ENCODE data around the gene PPFIBP1. TPM values are rescaled to one million over a fixed set of nuclear protein-coding genes. Genes with fewer than 3 reads are reported as not detected.

Gene PPFIBP1
- total and polyA plus RNA-seq, 2 donors (not counting 1 experiment from before 2014, with no cell fraction given), result 3.3 to 15.0 TPM

DNA sequence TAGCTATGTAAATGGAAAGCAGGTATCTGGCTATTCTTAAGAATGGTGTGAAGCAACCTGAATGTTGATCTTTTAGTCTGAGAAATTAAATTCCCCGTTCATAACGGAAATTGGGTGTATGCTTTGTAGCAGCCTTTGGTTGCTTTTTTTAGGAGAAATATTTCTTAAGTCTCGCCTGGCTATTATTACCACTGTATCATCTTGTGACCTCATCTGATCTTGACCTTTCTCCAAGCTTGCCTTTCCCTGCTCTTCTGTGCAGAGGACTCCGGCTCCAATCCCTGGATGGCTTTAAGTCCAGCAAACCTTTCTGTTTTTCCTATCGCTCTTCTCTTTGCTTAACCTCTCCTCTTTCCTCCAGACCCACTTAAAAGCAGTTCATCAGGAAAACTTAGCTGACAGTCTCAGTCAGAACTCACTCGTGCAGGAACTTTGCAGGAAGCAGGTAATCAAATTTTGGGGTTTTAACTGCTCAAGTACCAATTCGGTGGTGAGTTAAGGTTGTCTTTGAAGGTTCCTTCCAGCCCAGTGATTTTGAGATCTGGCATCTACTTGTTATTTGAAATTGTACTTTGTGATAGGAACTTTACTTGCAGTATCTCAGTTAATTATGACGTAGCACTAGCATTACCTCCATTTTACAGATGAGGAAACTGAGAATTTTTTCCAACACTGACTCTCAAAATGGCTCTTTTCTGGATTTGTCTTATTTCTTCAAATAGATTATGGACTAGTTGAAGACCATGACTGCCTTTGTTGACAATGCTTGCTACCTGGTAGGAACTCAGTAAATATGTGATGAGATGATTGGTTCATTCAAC lies 14.1 kb downstream of the PPFIBP1 start:
- Histone ChIP-seq H3K27me3 (replicated peaks in 1 of 4; ENCODE audit: control extremely low read depth in 1 of 4, control insufficient read depth in 3 of 4, insufficient read depth in 4 of 4, low read length in 3 of 4) (no peaks in the 10 kb centered on the region), H3K9me3 (ENCODE audit: control extremely low read depth in 1 of 3, control insufficient read depth in 2 of 3, insufficient read depth in 1 of 3, low read length in 2 of 3) (no peaks in the 10 kb centered on the region), H2AFZ (ENCODE audit: insufficient read depth, low read depth, low read length, poor library complexity, severe bottlenecking) (no peak overlapping the region), H4K20me1 (ENCODE audit: control insufficient read depth, insufficient read depth, low read length, poor library complexity, severe bottlenecking) (no peaks in the 10 kb centered on the region), H3K9ac (ENCODE audit: low read length) (no peak overlapping the region), H3K4me3 (ENCODE audit: control extremely low read depth in 1 of 5, extremely low read depth in 1 of 5, insufficient read depth in 1 of 5, low read depth in 2 of 5, low read length in 4 of 5) (no peak overlapping the region), H3K4me1 (ENCODE audit: control insufficient read depth in 2 of 2, insufficient read depth in 2 of 2, low read length in 2 of 2) (peaks cover 46 to 48% of the 10 kb centered on the region in 2 donors), H3K27ac (ENCODE audit: low read length in 2 of 2) (no peak overlapping the region), H3K36me3 (replicated peaks in 1 of 2; ENCODE audit: control extremely low read depth in 1 of 2, control insufficient read depth in 1 of 2, extremely low read depth in 1 of 2, insufficient read depth in 2 of 2, low read length in 1 of 2) (no peaks in the 10 kb centered on the region), H3K79me2 (ENCODE audit: control insufficient read depth, insufficient read depth, low read length) (peaks cover 40% of the 10 kb centered on the region), H3K4me2 (replicated peaks; ENCODE audit: low read depth, low read length, poor library complexity, severe bottlenecking) (peak overlapping the region; percentile 36)
- DNase-seq (no peak), ATAC-seq (ENCODE audit: low read depth) (no peak)
- intact Hi-C loops (cut with micrococcal nuclease), result no loop called here
- peak overlapping the region; percentile 67 for H3K4me3 Mint-ChIP-seq
- ChIA-PET POLR2A (no interaction called here), CTCF (no interaction called here)
- TF ChIP-seq, protein P1, sequence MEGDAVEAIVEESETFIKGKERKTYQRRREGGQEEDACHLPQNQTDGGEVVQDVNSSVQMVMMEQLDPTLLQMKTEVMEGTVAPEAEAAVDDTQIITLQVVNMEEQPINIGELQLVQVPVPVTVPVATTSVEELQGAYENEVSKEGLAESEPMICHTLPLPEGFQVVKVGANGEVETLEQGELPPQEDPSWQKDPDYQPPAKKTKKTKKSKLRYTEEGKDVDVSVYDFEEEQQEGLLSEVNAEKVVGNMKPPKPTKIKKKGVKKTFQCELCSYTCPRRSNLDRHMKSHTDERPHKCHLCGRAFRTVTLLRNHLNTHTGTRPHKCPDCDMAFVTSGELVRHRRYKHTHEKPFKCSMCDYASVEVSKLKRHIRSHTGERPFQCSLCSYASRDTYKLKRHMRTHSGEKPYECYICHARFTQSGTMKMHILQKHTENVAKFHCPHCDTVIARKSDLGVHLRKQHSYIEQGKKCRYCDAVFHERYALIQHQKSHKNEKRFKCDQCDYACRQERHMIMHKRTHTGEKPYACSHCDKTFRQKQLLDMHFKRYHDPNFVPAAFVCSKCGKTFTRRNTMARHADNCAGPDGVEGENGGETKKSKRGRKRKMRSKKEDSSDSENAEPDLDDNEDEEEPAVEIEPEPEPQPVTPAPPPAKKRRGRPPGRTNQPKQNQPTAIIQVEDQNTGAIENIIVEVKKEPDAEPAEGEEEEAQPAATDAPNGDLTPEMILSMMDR (IDR thresholded peaks at IDR 0.05), result no peak
- no peak for TF ChIP-seq EZH2 (IDR thresholded peaks at IDR 0.05; ENCODE audit: borderline replicate concordance, insufficient read depth, low read depth, low read length, poor library complexity, severe bottlenecking)
- H3K27ac Mint-ChIP-seq, result no peak overlapping the region
- peaks cover 13% of the 10 kb centered on the region for H3K27me3 Mint-ChIP-seq
- no peaks in the 10 kb centered on the region for H3K9me3 Mint-ChIP-seq (ENCODE audit: insufficient read depth)
- WGBS (ENCODE audit: insufficient coverage), result 58% methylated on average over 4 of the region's 8 CpGs
- peaks cover 65% of the 10 kb centered on the region for H3K4me1 Mint-ChIP-seq

DNA sequence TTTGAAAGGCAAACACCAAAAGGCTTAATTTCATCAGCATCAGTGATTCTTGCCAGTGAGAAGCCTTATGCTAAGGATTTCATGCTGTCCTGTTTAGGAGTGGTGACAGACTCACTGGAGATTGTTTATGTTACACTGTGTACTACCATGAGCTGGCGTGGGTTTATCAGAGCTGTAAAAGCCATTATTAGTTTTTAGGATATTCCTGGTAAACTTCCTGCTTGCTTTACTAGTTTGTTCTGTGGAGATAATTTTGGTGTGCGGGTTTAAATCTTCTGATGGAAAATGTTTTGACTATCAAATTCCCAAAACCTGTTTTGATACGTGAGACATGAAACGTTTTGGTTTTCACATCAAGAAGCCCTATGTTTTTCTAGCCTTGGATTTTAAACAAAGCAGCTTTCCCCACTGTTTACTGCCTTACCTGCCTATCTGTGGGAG lies 15.2 kb downstream of the PPFIBP1 start:
- Histone ChIP-seq H2AFZ (ENCODE audit: insufficient read depth, low read depth, low read length, poor library complexity, severe bottlenecking) (no peak overlapping the region), H3K4me2 (replicated peaks; ENCODE audit: low read depth, low read length, poor library complexity, severe bottlenecking) (no peak overlapping the region), H3K9me3 (ENCODE audit: control extremely low read depth in 1 of 3, control insufficient read depth in 2 of 3, insufficient read depth in 1 of 3, low read length in 2 of 3) (no peaks in the 10 kb centered on the region), H3K27me3 (replicated peaks in 1 of 4; ENCODE audit: control extremely low read depth in 1 of 4, control insufficient read depth in 3 of 4, insufficient read depth in 4 of 4, low read length in 3 of 4) (no peaks in the 10 kb centered on the region), H3K4me1 (ENCODE audit: control insufficient read depth in 2 of 2, insufficient read depth in 2 of 2, low read length in 2 of 2) (peaks cover 35 to 37% of the 10 kb centered on the region in 2 donors), H3K9ac (ENCODE audit: low read length) (no peak overlapping the region), H3K27ac (ENCODE audit: low read length in 2 of 2) (no peak overlapping the region), H3K36me3 (replicated peaks in 1 of 2; ENCODE audit: control extremely low read depth in 1 of 2, control insufficient read depth in 1 of 2, extremely low read depth in 1 of 2, insufficient read depth in 2 of 2, low read length in 1 of 2) (no peaks in the 10 kb centered on the region), H3K79me2 (ENCODE audit: control insufficient read depth, insufficient read depth, low read length) (peaks cover 51% of the 10 kb centered on the region), H4K20me1 (ENCODE audit: control insufficient read depth, insufficient read depth, low read length, poor library complexity, severe bottlenecking) (no peaks in the 10 kb centered on the region), H3K4me3 (ENCODE audit: control extremely low read depth in 1 of 5, extremely low read depth in 1 of 5, insufficient read depth in 1 of 5, low read depth in 2 of 5, low read length in 4 of 5) (no peak overlapping the region)
- DNase-seq (no peak), ATAC-seq (ENCODE audit: low read depth) (no peak)
- H3K27me3 Mint-ChIP-seq, result peaks cover 13% of the 10 kb centered on the region
- H3K27ac Mint-ChIP-seq, result no peak overlapping the region
- ChIA-PET POLR2A (no interaction called here), CTCF (interaction anchor here (0.5 to 1.2 kb wide), 3 partner anchors 22 to 673 kb away, joined by 3 read pairs; no protein-coding TSS in a partner anchor)
- H3K9me3 Mint-ChIP-seq (ENCODE audit: insufficient read depth), result no peaks in the 10 kb centered on the region
- TF ChIP-seq, protein P1 (IDR thresholded peaks at IDR 0.05), result no peak
- TF ChIP-seq EZH2 (IDR thresholded peaks at IDR 0.05; ENCODE audit: borderline replicate concordance, insufficient read depth, low read depth, low read length, poor library complexity, severe bottlenecking), result no peak
- intact Hi-C loops (cut with micrococcal nuclease), result no loop called here
- no peak overlapping the region for H3K4me3 Mint-ChIP-seq
- 83% methylated on average over 2 of the region's 4 CpGs for WGBS (ENCODE audit: insufficient coverage)
- peaks cover 55% of the 10 kb centered on the region for H3K4me1 Mint-ChIP-seq
